NCI-H2107 treated with DMSO at 0.1 percent for 48 hours (cell line): Measurements from ENCODE around the gene HSPA4.

Experiments
- DNase-seq: peaks from one replicate; lab custom pipeline; 2025; ENCODE audit not compliant: unreplicated experiment; lab: John Stamatoyannopoulos, UW

Gene HSPA4

GRCh38 chr5:133088064-133088463, 36.3 kb downstream of the HSPA4 start:
- no peak for DNase-seq

- no peak for DNase-seq
These were observed 39.2 kb downstream of the HSPA4 start for GRCh38 chr5:133091034-133091433.

GRCh38 chr5:133106343-133106742, 54.5 kb downstream of the HSPA4 start:
- no peak for DNase-seq

- DNase-seq: no peak
These were observed 55.2 kb downstream of the HSPA4 start for GRCh38 chr5:133106761-133107572.

GRCh38 chr5:133108481-133108921, 56.7 kb downstream of the HSPA4 start:
- DNase-seq: no peak

- no peak for DNase-seq
These were observed 58.1 kb downstream of the HSPA4 start for GRCh38 chr5:133109655-133110483.

- no peak for DNase-seq
These were observed 58.9 kb downstream of the HSPA4 start for GRCh38 chr5:133110709-133111108.

GRCh38 chr5:133111299-133111698, 59.5 kb downstream of the HSPA4 start:
- peak; percentile 10 for DNase-seq

GRCh38 chr5:133112026-133112660, 60.3 kb downstream of the HSPA4 start:
- DNase-seq: no peak

GRCh38 chr5:133113331-133114061, 61.7 kb downstream of the HSPA4 start:
- DNase-seq: no peak

- no peak for DNase-seq
These were observed 62.5 kb downstream of the HSPA4 start for GRCh38 chr5:133114166-133114932.

GRCh38 chr5:133114933-133115310, 63.1 kb downstream of the HSPA4 start:
- no peak for DNase-seq

GRCh38 chr5:133116601-133117000, 64.8 kb downstream of the HSPA4 start:
- DNase-seq: no peak

GRCh38 chr5:133117166-133117911, 65.5 kb downstream of the HSPA4 start:
- DNase-seq: no peak

- DNase-seq: no peak
These were observed 66.2 kb downstream of the HSPA4 start for GRCh38 chr5:133117912-133118445.

- no peak for DNase-seq
These were observed 66.9 kb downstream of the HSPA4 start for GRCh38 chr5:133118741-133119140.

- no peak for DNase-seq
These were observed 67.5 kb downstream of the HSPA4 start for GRCh38 chr5:133119233-133119711.

- DNase-seq: no peak
These were observed 68.4 kb downstream of the HSPA4 start for GRCh38 chr5:133120156-133120750.

- no peak for DNase-seq
These were observed 69.3 kb downstream of the HSPA4 start for GRCh38 chr5:133121080-133121479.
